Stimulated activated CD8-positive, alpha-beta memory T cell treated with anti-CD3 and anti-CD28 coated beads, Interleukin-15, amount 100 ng/mL, for 24 hours (primary cell): Measurements from ENCODE around the gene RTF2.

ENCODE experiments used
- DNase-seq: peaks from one replicate; pipeline ENCODE4 v3.0.0-alpha.2; 2020; ENCODE audit warnings: low read depth

The RTF2 gene

DNA sequence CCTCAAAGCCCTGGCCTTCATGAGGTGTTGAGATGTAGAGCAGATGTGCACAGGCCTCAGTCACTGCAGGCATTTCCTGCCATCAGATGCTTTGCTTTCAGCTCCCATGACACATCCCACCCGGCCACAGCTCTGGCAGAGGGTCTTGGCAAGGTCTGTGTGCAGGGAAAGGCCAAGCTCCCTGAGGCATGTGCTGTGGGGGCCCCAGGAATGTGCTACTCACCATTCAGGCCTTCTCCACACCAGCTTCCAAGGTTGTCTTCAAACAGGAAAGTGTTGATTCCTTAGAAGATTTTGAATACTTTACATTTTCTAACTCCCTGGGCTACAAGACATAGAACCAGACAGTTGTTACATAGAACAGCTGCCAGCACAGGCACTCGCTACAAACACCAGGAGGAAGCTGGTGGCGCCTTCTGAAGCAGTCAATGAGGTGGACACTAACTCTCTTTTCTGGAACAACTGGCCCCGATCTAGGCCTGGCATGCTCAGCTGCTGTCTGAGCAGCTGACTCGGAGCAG lies 28.6 kb upstream of the RTF2 start:
- no peak for DNase-seq

- no peak for DNase-seq
Observed at GRCh38 chr20:56440346-56441007, 27.9 kb upstream of the RTF2 start.

GRCh38 chr20:56442389-56443365 lies 25.8 kb upstream of the RTF2 start:
- no peak for DNase-seq

DNA sequence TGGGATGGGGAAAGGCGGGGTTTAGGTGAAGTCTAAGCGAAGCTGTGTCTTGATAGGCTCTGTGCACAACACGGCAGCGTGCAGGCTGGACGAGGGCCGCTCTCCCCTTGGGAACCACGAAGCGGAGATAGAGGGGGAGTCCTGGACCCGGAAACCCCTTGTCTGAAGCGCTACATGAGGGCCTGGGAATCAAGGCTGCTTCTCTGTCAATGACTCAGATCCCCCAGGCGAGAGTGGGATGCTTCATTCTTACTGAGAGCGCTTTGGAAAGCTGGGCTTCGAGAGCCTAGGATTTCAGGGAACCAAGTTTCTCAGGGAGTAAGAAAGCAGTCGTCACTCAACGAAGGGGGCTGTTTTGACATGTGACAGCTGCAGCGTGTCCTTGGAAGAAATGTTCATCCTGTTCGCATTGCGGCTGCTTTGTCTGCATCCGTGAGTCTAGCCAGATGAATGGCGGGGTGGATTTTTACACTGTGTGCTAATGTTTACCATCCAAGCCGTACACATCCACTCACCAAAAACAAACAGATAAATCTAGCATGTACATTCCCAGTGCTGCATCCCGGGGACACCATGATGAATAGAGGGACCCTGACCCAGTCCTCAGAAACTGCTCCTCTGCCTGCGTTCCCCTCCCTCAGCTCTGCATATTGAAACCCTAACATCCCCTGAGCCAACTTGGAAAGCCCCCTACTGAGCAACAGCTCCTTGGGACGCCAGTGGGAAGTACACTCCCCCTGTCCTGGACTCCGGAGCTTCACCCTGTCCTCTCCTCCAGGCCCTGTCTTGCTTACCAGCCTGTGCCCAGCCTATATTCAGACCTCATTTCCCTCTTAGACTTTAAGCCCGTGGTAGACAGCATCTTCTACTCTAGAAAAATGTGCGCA lies 24.5 kb upstream of the RTF2 start:
- no peak for DNase-seq

GRCh38 chr20:56445130-56445529 lies 23.3 kb upstream of the RTF2 start:
- no peak for DNase-seq

DNA sequence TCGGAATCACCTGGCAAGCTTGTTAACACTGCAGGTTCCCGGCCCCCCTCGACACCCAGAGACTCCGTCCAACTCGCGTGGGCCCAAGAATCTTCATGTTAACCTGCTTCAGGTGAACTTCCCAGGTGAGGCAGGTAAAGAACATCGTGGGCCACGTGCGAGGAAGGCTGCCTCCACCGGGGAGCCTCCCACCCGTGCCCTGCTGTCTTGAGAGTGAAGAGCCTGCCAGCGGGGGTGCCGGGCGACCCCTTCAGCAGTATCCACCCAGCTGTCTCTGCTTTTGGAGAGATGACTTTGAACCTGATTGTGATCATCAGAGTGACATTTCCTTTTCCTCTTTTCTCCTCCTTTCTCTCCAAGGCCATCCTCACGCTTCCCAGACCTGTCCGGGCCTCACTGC lies 22.9 kb upstream of the RTF2 start:
- no peak for DNase-seq

- DNase-seq: no peak
Observed at GRCh38 chr20:56447227-56447626, 21.2 kb upstream of the RTF2 start.

GRCh38 chr20:56449459-56449858 lies 19.0 kb upstream of the RTF2 start:
- no peak for DNase-seq

GRCh38 chr20:56451056-56451765 lies 17.2 kb upstream of the RTF2 start:
- DNase-seq: no peak

GRCh38 chr20:56453352-56453751 lies 15.1 kb upstream of the RTF2 start:
- DNase-seq: no peak

- no peak for DNase-seq
Observed at GRCh38 chr20:56454754-56455153, 13.7 kb upstream of the RTF2 start.

GRCh38 chr20:56458206-56458821 lies 10.1 kb upstream of the RTF2 start:
- DNase-seq: no peak

DNA sequence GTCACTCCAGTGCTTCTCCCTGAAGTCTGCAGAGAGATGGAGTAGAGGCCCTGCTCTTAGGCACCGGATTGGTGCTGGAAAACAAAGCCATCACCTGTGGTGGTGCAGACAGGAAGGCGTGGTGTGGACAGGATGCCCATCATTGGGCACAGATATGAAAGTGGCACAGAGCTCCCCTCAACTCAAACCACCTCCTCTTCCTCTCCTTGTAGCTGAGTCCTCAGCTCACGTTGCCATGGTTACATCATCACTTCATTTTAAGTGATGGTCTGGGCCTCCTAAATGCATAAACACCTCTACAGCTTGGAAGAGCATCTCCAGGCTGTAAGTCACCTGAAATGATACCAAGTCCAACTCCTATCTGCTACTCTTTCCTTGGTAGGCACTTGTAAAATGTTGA lies 8.0 kb upstream of the RTF2 start:
- no peak for DNase-seq

- no peak for DNase-seq
Observed at GRCh38 chr20:56461576-56461975, 6.9 kb upstream of the RTF2 start.

DNA sequence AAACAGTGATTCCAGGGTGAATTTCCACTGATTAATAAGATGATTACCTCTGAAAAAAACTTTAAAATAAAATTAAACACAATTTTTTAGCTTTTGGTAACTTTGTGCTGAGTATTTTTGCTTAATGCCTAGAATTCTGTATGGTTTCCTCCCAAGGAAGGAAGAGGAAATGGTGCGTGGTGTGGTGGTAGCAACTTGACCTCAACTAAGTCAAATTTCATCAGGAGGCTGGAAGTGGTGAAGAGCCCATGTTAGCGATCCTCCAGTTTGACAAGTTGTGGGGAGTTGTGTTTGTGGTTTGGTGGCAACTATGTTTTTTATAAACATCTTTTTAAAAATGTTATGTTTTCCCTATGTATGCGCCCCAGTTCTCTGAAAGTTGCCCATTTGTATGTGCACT lies 5.0 kb upstream of the RTF2 start:
- no peak for DNase-seq

- no peak for DNase-seq
Observed at GRCh38 chr20:56465997-56466396, 2.4 kb upstream of the RTF2 start.

DNA sequence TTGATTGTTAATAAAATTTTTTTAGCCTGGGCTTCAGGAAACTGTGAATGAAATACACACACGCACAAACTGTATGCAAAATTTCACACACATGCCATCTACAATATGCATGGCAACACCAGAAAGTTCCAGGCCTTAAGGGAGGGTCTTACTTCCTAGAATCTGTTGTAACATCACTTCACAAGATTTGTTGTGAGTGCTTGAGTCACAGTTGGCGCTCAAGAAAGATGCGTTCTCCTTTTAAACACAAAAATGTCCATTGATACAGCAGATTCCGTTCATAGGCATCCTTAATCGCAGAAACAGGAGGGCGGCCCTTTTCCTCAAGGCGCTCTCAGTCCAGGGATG lies 485 bp upstream of the RTF2 start:
- no peak for DNase-seq

GRCh38 chr20:56469077-56469449 lies 636 bp downstream of the RTF2 start:
- no peak for DNase-seq

- DNase-seq: no peak
Observed at GRCh38 chr20:56483970-56484369, 15.5 kb downstream of the RTF2 start.

DNA sequence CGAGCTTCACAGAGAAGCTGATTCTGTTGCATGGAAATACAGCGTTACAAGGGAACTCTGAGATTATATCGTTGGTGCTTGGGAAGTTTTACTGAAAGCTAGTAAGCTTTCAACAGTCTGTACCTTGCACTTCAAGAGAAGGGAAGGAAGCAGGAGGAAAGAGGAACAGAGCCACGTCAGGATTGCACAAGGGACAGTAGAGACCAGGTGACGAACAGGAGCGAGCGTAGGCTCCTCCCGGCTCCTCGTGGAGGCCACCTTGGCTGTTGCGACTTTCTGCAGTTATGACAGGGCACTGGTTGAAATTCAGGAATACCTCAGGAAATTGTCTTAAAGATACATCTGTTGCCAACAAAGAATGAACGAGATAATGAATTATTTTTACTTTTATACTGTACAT lies 18.8 kb downstream of the RTF2 start:
- no peak for DNase-seq

GRCh38 chr20:56488566-56488965 lies 20.1 kb downstream of the RTF2 start:
- DNase-seq: no peak
